ENCODE measurements around the gene NFU1. TPM values are rescaled to one million over a fixed set of nuclear protein-coding genes. Genes with fewer than 3 reads are reported as not detected.

NFU1 gene
- total and polyA plus RNA-seq, 9 of the 15 experiments (the other 6 are each of a cell fraction or from before 2014, with no cell fraction given) = 33.3 to 61.8 (median 53.7) TPM

GRCh38 chr2:69359371-69359770 is 77.9 kb downstream of the NFU1 start:
- Histone ChIP-seq H3K36me3 (ENCODE audit: control insufficient read depth, insufficient read depth, low read length) (peaks cover 79% of the 10 kb centered on the region), H3K4me3 (no peak overlapping the region), H3K9me3 (replicated peaks; ENCODE audit: control insufficient read depth, insufficient read depth, low read depth, low read length) (no peaks in the 10 kb centered on the region), H3K4me1 (replicated peaks in 1 of 2; ENCODE audit: control insufficient read depth in 2 of 2, insufficient read depth in 2 of 2, low read length in 2 of 2) (no peaks in the 10 kb centered on the region), H3K9ac (ENCODE audit: insufficient read depth in 1 of 2, low read depth in 2 of 2, low read length in 2 of 2) (no peak overlapping the region), H3K4me2 (ENCODE audit: insufficient read depth, low read length) (no peak overlapping the region), H4K20me1 (replicated peaks; ENCODE audit: control insufficient read depth, insufficient read depth, low read length) (no peaks in the 10 kb centered on the region), H3K27ac (ENCODE audit: extremely low read depth, low read depth, low read length) (no peak overlapping the region), H3K9me1 (ENCODE audit: control insufficient read depth, insufficient read depth, low read length) (no peaks in the 10 kb centered on the region), H3K27me3 (ENCODE audit: control insufficient read depth in 2 of 2, insufficient read depth in 2 of 2, low read length in 2 of 2) (no peaks in the 10 kb centered on the region), H2AFZ (ENCODE audit: low read depth, low read length) (no peak overlapping the region), H3K79me2 (ENCODE audit: control insufficient read depth, insufficient read depth, low read length) (no peaks in the 10 kb centered on the region; the same call in 2 of the 3 replicates)
- ATAC-seq = no peak
- TF ChIP-seq SMARCA5 (IDR thresholded peaks at IDR 0.05) (no peak), NELFE (IDR thresholded peaks at IDR 0.05; ENCODE audit: insufficient read depth, insufficient read length) (no peak), RFX5 (IDR thresholded peaks at IDR 0.05; ENCODE audit: low read depth, low read length) (no peak), SETDB1 (IDR thresholded peaks at IDR 0.05; ENCODE audit: low read length) (no peak), PTBP1 (IDR thresholded peaks at IDR 0.05; ENCODE audit: low read depth, low read length) (no peak)
- POLR2A ChIA-PET = interaction anchor here (0.6 to 1.7 kb wide), 4 partner anchors 10 to 22 kb away, joined by 3 to 6 read pairs (median 4); no protein-coding TSS in a partner anchor
- no TSS peak for BruUV-seq (replicated peaks)
- intact Hi-C loops (cut with micrococcal nuclease) (no loop called here), in situ Hi-C loops (cut with MboI) (no loop called here)
- no peak for DNase-seq (ENCODE audit: extremely low read depth in 1 of 4, low spot score in 3 of 4)
- CTCF ChIA-PET (ENCODE audit: low intra/inter-chr PET ratio) = no interaction called here
- FAIRE-seq = no peak

- no TSS peak for BruUV-seq (replicated peaks)
Measured at GRCh38 chr2:69358914-69359313, 78.3 kb downstream of the NFU1 start.

More at GRCh38 chr2:69358914-69359313, 78.3 kb downstream of the NFU1 start:
- Histone ChIP-seq H4K20me1 (replicated peaks; ENCODE audit: control insufficient read depth, insufficient read depth, low read length) (no peaks in the 10 kb centered on the region), H3K79me2 (ENCODE audit: control insufficient read depth, insufficient read depth, low read length) (no peaks in the 10 kb centered on the region; the same call in 2 of the 3 replicates), H2AFZ (ENCODE audit: low read depth, low read length) (no peak overlapping the region), H3K27me3 (ENCODE audit: control insufficient read depth in 2 of 2, insufficient read depth in 2 of 2, low read length in 2 of 2) (no peaks in the 10 kb centered on the region), H3K9me1 (ENCODE audit: control insufficient read depth, insufficient read depth, low read length) (no peaks in the 10 kb centered on the region), H3K36me3 (ENCODE audit: control insufficient read depth, insufficient read depth, low read length) (peaks cover 83% of the 10 kb centered on the region), H3K4me2 (ENCODE audit: insufficient read depth, low read length) (no peak overlapping the region), H3K9ac (ENCODE audit: insufficient read depth in 1 of 2, low read depth in 2 of 2, low read length in 2 of 2) (no peak overlapping the region), H3K27ac (ENCODE audit: extremely low read depth, low read depth, low read length) (no peak overlapping the region), H3K9me3 (replicated peaks; ENCODE audit: control insufficient read depth, insufficient read depth, low read depth, low read length) (no peaks in the 10 kb centered on the region), H3K4me1 (replicated peaks in 1 of 2; ENCODE audit: control insufficient read depth in 2 of 2, insufficient read depth in 2 of 2, low read length in 2 of 2) (no peaks in the 10 kb centered on the region), H3K4me3 (no peak overlapping the region)
- no peak for ATAC-seq
- intact Hi-C loops (cut with micrococcal nuclease) = no loop called here
- ChIA-PET CTCF (ENCODE audit: low intra/inter-chr PET ratio) (no interaction called here), POLR2A (interaction anchor here (0.6 to 1.7 kb wide), 7 partner anchors 9 to 81 kb away, joined by 3 to 6 read pairs (median 3); no protein-coding TSS in a partner anchor)
- TF ChIP-seq ZNF347 (CRISPR knock-in tag; IDR thresholded peaks at IDR 0.05; ENCODE audit: low read depth) = no peak
- TF ChIP-seq FOXP1 (CRISPR knock-in tag; IDR thresholded peaks at IDR 0.05) = no peak
- no peak for TF ChIP-seq PHB2 (IDR thresholded peaks at IDR 0.05; ENCODE audit: low read depth)
- TF ChIP-seq ZNF212 (CRISPR knock-in tag; IDR thresholded peaks at IDR 0.05) = no peak
- no peak for TF ChIP-seq RHOXF2B (CRISPR knock-in tag; conservative IDR thresholded peaks at IDR 0.05)
- no peak for TF ChIP-seq GTF2F1 (IDR thresholded peaks at IDR 0.05; ENCODE audit: low read depth, low read length)
- TF ChIP-seq ZFP36 (IDR thresholded peaks at IDR 0.05; ENCODE audit: low read depth, low read length, partially characterized antibody) = no peak
- no peak for TF ChIP-seq MCM7 (IDR thresholded peaks at IDR 0.05)
- TF ChIP-seq PML (IDR thresholded peaks at IDR 0.05; ENCODE audit: low read length) = no peak
- no peak for TF ChIP-seq NONO (IDR thresholded peaks at IDR 0.05; ENCODE audit: low read depth in 2 of 2, low read length in 1 of 2)
- no peak for FAIRE-seq
- in situ Hi-C loops (cut with MboI) = no loop called here
- no peak for DNase-seq (ENCODE audit: extremely low read depth in 1 of 4, low spot score in 3 of 4)
- 92% methylated on average over 3 of the region's 3 CpGs for WGBS (ENCODE audit: insufficient coverage, low coverage, missing lambda C conversion rate)

Measured in K562 (cell line).